Measurements from ENCODE around the gene OR2AE1. TPM values are rescaled to one million over a fixed set of nuclear protein-coding genes. Genes with fewer than 3 reads are reported as not detected.

The OR2AE1 gene, protein sequence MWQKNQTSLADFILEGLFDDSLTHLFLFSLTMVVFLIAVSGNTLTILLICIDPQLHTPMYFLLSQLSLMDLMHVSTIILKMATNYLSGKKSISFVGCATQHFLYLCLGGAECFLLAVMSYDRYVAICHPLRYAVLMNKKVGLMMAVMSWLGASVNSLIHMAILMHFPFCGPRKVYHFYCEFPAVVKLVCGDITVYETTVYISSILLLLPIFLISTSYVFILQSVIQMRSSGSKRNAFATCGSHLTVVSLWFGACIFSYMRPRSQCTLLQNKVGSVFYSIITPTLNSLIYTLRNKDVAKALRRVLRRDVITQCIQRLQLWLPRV
- total RNA-seq: under 1 TPM in 1 of 2 donors, not detected in 1; 0.43 TPM

DNA sequence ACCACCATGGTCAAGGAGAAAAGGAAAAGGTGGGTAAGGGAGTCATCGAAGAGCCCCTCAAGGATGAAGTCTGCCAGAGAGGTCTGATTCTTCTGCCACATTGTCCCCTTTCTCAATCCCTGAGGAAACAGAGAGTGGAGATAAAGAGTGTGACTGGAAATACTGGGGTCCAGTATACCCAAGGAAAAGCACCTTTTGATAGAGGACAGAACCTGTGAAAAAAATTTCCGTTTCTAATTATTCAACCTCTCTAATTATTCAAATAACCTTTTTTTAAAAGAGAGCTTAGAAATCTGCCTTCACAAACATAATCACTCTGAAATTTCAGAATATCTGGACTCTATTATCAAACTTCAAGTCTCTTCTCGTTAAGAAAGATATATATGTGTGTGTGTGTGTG is at the start of gene OR2AE1:
Gene OR2AE1 (minus strand): TSS at position 101 of the 400 bp plus-strand sequence. CDS start 0 bp downstream, at position 101.
- Histone ChIP-seq H3K4me1 (no peaks in the 10 kb centered on the region), H3K4me3 (no peak within 1 kb of the TSS), H3K36me3 (no peaks in the 10 kb centered on the region), H3K9me3 (no peaks in the 10 kb centered on the region), H3K27ac (no peak within 1 kb of the TSS), H3K27me3 (no peaks in the 10 kb centered on the region)
- DNase-seq (ENCODE audit: low spot score): no peak
- no peak for TF ChIP-seq CTCF (IDR thresholded peaks at IDR 0.05)

- Histone ChIP-seq H3K9me3 (no peaks in the 10 kb centered on the region), H3K4me3 (no peak overlapping the region), H3K27ac (no peak overlapping the region), H3K4me1 (peaks cover 0 to 13% of the 10 kb centered on the region in 2 donors), H3K27me3 (no peaks in the 10 kb centered on the region), H3K36me3 (no peaks in the 10 kb centered on the region)
- no peak for DNase-seq (ENCODE audit: low spot score)
- TF ChIP-seq CTCF (IDR thresholded peaks at IDR 0.05): no peak
These were observed 49.5 kb upstream of the OR2AE1 start for GRCh38 chr7:99926321-99926720.

DNA sequence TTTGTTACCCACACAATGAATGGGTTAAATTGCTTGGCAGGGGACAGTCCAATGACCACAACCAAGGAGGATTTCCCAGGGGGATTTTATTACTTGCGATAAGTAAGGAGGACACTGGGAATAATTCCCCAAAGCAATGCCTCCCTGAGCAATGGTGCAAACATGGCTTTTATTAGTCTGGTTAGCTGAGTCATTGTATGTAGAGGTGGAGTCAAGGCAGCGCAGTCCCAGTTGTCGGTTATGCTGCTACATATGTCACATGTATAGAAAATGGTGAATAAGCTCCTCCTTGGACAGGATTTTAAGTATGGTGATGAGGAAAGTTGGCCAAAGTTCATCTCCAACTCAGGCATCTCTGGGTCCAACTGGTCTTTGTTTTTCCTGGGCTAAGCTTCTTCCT is 46.4 kb upstream of the OR2AE1 start:
- no peak for DNase-seq (ENCODE audit: low spot score)

GRCh38 chr7:99920149-99920548 is 43.3 kb upstream of the OR2AE1 start:
- Histone ChIP-seq H3K36me3 (peaks cover 10% of the 10 kb centered on the region), H3K27me3 (no peaks in the 10 kb centered on the region), H3K9me3 (no peaks in the 10 kb centered on the region), H3K4me1 (peaks cover 0 to 42% of the 10 kb centered on the region in 2 donors), H3K27ac (peak overlapping the region; percentile 82 to 96), H3K4me3 (peak overlapping the region; percentile 74 to 94)
- DNase-seq (ENCODE audit: low spot score): no peak
- no peak for TF ChIP-seq CTCF (IDR thresholded peaks at IDR 0.05)

More for the DNA sequence above, 46.4 kb upstream of the OR2AE1 start:
- Histone ChIP-seq H3K27me3 (no peaks in the 10 kb centered on the region), H3K9me3 (no peaks in the 10 kb centered on the region), H3K36me3 (no peaks in the 10 kb centered on the region), H3K4me1 (peaks cover 0 to 17% of the 10 kb centered on the region in 2 donors), H3K4me3 (no peak overlapping the region), H3K27ac (no peak overlapping the region)
- no peak for TF ChIP-seq CTCF (IDR thresholded peaks at IDR 0.05)

DNA sequence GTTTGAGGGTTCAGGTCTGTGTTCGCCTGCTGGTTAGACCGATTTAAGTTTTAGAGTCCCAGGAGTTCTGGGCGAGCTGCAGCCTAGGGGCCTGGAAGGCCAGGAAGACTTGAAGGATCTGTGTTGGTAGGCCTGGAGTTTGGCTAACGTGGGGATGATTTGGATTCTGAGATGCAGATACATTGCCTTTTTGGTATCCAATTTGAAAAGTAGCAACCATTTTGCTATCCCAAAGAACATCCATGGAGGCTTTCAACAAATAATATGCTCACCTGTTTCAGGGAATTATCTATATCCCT is 42.9 kb upstream of the OR2AE1 start:
- Histone ChIP-seq H3K27ac (peak overlapping the region; percentile 82 to 96), H3K4me1 (peaks cover 0 to 42% of the 10 kb centered on the region in 2 donors), H3K4me3 (peak overlapping the region; percentile 74 to 94), H3K36me3 (peaks cover 10% of the 10 kb centered on the region), H3K27me3 (no peaks in the 10 kb centered on the region), H3K9me3 (no peaks in the 10 kb centered on the region)
- TF ChIP-seq CTCF (IDR thresholded peaks at IDR 0.05): no peak
- no peak for DNase-seq (ENCODE audit: low spot score)
